Measurements from ENCODE around the gene DACT2.

The DACT2 gene

DNA sequence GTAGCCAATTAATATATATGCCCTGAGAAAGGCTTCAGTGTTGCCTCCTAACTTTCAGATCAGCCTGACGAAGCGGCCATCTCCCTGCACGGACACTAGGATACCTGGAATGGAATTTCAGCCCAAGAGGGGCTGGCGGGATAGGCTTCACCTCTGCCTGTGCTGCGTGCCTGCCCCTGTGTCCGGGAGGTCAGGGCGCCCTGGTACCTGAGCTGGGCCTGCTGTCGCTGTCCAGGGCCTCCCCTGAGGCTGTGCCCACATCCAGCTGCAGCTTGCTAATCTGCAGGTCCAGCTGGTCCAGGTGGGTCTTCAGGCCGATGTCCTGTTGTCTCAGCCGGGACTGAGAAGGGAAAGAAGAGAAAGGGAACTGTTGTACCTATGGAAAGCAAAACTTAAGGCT, 8.6 kb downstream of the DACT2 start:
- no peak for DNase-seq
- no peak overlapping the region for H3K23ac ChIP-seq (ENCODE audit: low read length)
- H4K5ac ChIP-seq (ENCODE audit: low read length): no peak overlapping the region
- no peak overlapping the region for H3K4me3 ChIP-seq (ENCODE audit: low read length)
- no peak overlapping the region for H3K18ac ChIP-seq (ENCODE audit: low read length)
- H2BK5ac ChIP-seq (ENCODE audit: low read length): no peak overlapping the region
- WGBS (ENCODE audit: extremely low coverage, insufficient coverage, low lambda C conversion rate): no CpG with 5 or more reads among the region's 10 CpGs
- H3K27me3 ChIP-seq (ENCODE audit: insufficient read depth, low read length, poor library complexity): no peaks in the 10 kb centered on the region
- H3K4ac ChIP-seq (ENCODE audit: low read depth, low read length): no peak overlapping the region
- no peaks in the 10 kb centered on the region for H3K79me2 ChIP-seq (ENCODE audit: control insufficient read depth, insufficient read depth, low read length)
- no peak overlapping the region for H3K27ac ChIP-seq (ENCODE audit: low read depth, low read length)
- no peak overlapping the region for H4K8ac ChIP-seq (ENCODE audit: low read depth, low read length)
- H3K4me1 ChIP-seq (ENCODE audit: control insufficient read depth, low read depth, low read length): peaks cover 4% of the 10 kb centered on the region
- H2BK15ac ChIP-seq (replicated peaks; ENCODE audit: low read depth): no peak overlapping the region
- no peak overlapping the region for H2BK120ac ChIP-seq (ENCODE audit: low read depth, low read length)
- no peak overlapping the region for H3K56ac ChIP-seq (ENCODE audit: low read length)
- H3K9ac ChIP-seq (ENCODE audit: low read length): no peak overlapping the region
- H3K79me1 ChIP-seq (ENCODE audit: low read length): no peaks in the 10 kb centered on the region
- no peak overlapping the region for H2AK5ac ChIP-seq (ENCODE audit: low read length)
- H3K4me2 ChIP-seq (ENCODE audit: low read length): no peak overlapping the region
- no peaks in the 10 kb centered on the region for H3K36me3 ChIP-seq (ENCODE audit: control insufficient read depth, insufficient read depth, low read length)

DNA sequence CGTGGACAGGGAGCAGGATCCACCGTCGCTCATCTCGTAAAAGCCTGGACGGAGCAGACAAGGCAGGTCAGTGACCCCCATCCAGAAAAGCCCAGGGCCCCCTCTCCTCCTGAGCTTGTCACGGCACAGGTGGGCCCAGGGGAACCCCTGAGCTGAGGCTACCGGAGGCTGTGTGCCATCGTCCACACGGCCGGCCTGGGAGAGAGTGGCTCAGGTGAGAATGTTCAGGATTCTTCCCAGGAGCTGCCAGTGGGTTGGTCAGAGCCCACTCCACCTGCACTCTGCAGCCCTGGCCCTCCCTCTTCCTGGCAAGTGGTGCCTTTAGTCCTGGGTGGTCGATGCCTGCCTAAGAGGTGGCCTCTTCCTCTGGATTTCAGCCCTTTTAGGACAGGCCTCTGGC, 9.2 kb downstream of the DACT2 start:
- no peaks in the 10 kb centered on the region for H3K36me3 ChIP-seq (ENCODE audit: control insufficient read depth, insufficient read depth, low read length)
- H3K27ac ChIP-seq (ENCODE audit: low read depth, low read length): no peak overlapping the region
- WGBS (ENCODE audit: extremely low coverage, insufficient coverage, low lambda C conversion rate): no CpG with 5 or more reads among the region's 11 CpGs

DNA sequence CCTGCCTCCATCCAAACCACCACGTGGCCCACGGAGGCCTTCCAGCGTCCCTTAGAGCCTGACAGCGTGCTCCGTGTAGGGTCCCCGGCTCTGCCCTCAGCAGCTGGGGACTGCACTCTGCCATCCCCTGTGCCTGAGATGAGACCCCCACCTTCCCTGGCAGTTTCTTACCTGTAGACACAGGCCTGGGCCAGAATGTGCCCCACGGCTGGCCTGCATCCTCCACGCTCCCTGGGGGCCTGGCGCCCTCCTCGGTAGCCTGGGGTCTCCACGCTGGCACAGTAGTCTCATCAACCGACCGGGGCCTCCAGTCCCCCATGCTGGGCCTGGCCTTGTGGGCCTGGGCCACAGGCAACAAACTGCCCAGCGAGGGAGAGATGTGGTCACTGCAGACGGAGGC, 9.6 kb downstream of the DACT2 start:
- no peak for DNase-seq
- Histone ChIP-seq H3K79me2 (ENCODE audit: control insufficient read depth, insufficient read depth, low read length) (no peaks in the 10 kb centered on the region), H4K5ac (ENCODE audit: low read length) (no peak overlapping the region), H3K18ac (ENCODE audit: low read length) (no peak overlapping the region), H3K4ac (ENCODE audit: low read depth, low read length) (no peak overlapping the region), H3K4me1 (ENCODE audit: control insufficient read depth, low read depth, low read length) (peaks cover 4% of the 10 kb centered on the region), H3K56ac (ENCODE audit: low read length) (no peak overlapping the region), H2AK5ac (ENCODE audit: low read length) (no peak overlapping the region), H2BK15ac (replicated peaks; ENCODE audit: low read depth) (no peak overlapping the region), H3K9ac (ENCODE audit: low read length) (no peak overlapping the region), H3K23ac (ENCODE audit: low read length) (no peak overlapping the region), H4K8ac (ENCODE audit: low read depth, low read length) (no peak overlapping the region), H3K4me2 (ENCODE audit: low read length) (no peak overlapping the region), H2BK5ac (ENCODE audit: low read length) (no peak overlapping the region), H3K36me3 (ENCODE audit: control insufficient read depth, insufficient read depth, low read length) (no peaks in the 10 kb centered on the region), H3K79me1 (ENCODE audit: low read length) (no peaks in the 10 kb centered on the region), H3K27ac (ENCODE audit: low read depth, low read length) (no peak overlapping the region), H3K4me3 (ENCODE audit: low read length) (no peak overlapping the region), H2BK120ac (ENCODE audit: low read depth, low read length) (no peak overlapping the region), H3K27me3 (ENCODE audit: insufficient read depth, low read length, poor library complexity) (no peaks in the 10 kb centered on the region)
- WGBS (ENCODE audit: extremely low coverage, insufficient coverage, low lambda C conversion rate): no CpG with 5 or more reads among the region's 15 CpGs

More for the DNA sequence above, 9.2 kb downstream of the DACT2 start:
- Histone ChIP-seq H3K27me3 (ENCODE audit: insufficient read depth, low read length, poor library complexity) (no peaks in the 10 kb centered on the region), H2BK120ac (ENCODE audit: low read depth, low read length) (no peak overlapping the region), H3K9ac (ENCODE audit: low read length) (no peak overlapping the region), H3K4ac (ENCODE audit: low read depth, low read length) (no peak overlapping the region), H3K79me1 (ENCODE audit: low read length) (no peaks in the 10 kb centered on the region), H3K23ac (ENCODE audit: low read length) (no peak overlapping the region), H3K4me2 (ENCODE audit: low read length) (no peak overlapping the region), H3K18ac (ENCODE audit: low read length) (no peak overlapping the region), H3K56ac (ENCODE audit: low read length) (no peak overlapping the region), H4K8ac (ENCODE audit: low read depth, low read length) (no peak overlapping the region), H2AK5ac (ENCODE audit: low read length) (no peak overlapping the region), H3K4me1 (ENCODE audit: control insufficient read depth, low read depth, low read length) (peaks cover 4% of the 10 kb centered on the region), H2BK15ac (replicated peaks; ENCODE audit: low read depth) (no peak overlapping the region), H2BK5ac (ENCODE audit: low read length) (no peak overlapping the region), H3K79me2 (ENCODE audit: control insufficient read depth, insufficient read depth, low read length) (no peaks in the 10 kb centered on the region), H3K4me3 (ENCODE audit: low read length) (no peak overlapping the region), H4K5ac (ENCODE audit: low read length) (no peak overlapping the region)
- no peak for DNase-seq

DNA sequence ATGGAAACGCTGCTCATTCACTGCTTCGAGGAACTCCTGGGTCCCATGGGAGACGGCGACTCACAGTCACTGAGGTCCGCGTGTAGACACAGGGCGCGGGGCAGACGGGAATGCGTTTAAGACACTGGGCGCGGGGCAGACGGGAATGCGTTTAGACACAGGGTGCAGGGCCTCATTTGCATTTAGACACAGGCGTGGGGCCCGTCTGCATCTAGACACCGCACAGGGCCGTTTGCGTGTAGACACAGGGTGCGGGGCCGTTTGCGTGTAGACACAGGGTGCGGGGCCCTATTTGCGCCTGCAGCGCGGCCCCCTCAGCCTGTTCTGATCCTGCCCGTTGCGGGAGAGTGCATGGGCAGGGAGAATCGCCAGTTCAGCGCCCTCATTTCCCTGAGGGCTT, 10.4 kb downstream of the DACT2 start:
- DNase-seq: no peak
- H3K36me3 ChIP-seq (ENCODE audit: control insufficient read depth, insufficient read depth, low read length): no peaks in the 10 kb centered on the region
- H2BK120ac ChIP-seq (ENCODE audit: low read depth, low read length): no peak overlapping the region
- no peak overlapping the region for H3K9ac ChIP-seq (ENCODE audit: low read length)
- no peak overlapping the region for H3K4me2 ChIP-seq (ENCODE audit: low read length)
- no peaks in the 10 kb centered on the region for H3K79me2 ChIP-seq (ENCODE audit: control insufficient read depth, insufficient read depth, low read length)
- H3K23ac ChIP-seq (ENCODE audit: low read length): no peak overlapping the region
- no peak overlapping the region for H2AK5ac ChIP-seq (ENCODE audit: low read length)
- no peak overlapping the region for H2BK5ac ChIP-seq (ENCODE audit: low read length)
- H3K79me1 ChIP-seq (ENCODE audit: low read length): no peaks in the 10 kb centered on the region
- no peak overlapping the region for H4K8ac ChIP-seq (ENCODE audit: low read depth, low read length)
- WGBS (ENCODE audit: extremely low coverage, insufficient coverage, low lambda C conversion rate): no CpG with 5 or more reads among the region's 30 CpGs
- no peak overlapping the region for H3K56ac ChIP-seq (ENCODE audit: low read length)
- no peaks in the 10 kb centered on the region for H3K27me3 ChIP-seq (ENCODE audit: insufficient read depth, low read length, poor library complexity)
- H2BK15ac ChIP-seq (replicated peaks; ENCODE audit: low read depth): no peak overlapping the region
- H3K4ac ChIP-seq (ENCODE audit: low read depth, low read length): no peak overlapping the region
- H3K18ac ChIP-seq (ENCODE audit: low read length): no peak overlapping the region
- H4K5ac ChIP-seq (ENCODE audit: low read length): no peak overlapping the region
- H3K4me3 ChIP-seq (ENCODE audit: low read length): no peak overlapping the region
- H3K27ac ChIP-seq (ENCODE audit: low read depth, low read length): no peak overlapping the region
- peaks cover 4% of the 10 kb centered on the region for H3K4me1 ChIP-seq (ENCODE audit: control insufficient read depth, low read depth, low read length)

DNA sequence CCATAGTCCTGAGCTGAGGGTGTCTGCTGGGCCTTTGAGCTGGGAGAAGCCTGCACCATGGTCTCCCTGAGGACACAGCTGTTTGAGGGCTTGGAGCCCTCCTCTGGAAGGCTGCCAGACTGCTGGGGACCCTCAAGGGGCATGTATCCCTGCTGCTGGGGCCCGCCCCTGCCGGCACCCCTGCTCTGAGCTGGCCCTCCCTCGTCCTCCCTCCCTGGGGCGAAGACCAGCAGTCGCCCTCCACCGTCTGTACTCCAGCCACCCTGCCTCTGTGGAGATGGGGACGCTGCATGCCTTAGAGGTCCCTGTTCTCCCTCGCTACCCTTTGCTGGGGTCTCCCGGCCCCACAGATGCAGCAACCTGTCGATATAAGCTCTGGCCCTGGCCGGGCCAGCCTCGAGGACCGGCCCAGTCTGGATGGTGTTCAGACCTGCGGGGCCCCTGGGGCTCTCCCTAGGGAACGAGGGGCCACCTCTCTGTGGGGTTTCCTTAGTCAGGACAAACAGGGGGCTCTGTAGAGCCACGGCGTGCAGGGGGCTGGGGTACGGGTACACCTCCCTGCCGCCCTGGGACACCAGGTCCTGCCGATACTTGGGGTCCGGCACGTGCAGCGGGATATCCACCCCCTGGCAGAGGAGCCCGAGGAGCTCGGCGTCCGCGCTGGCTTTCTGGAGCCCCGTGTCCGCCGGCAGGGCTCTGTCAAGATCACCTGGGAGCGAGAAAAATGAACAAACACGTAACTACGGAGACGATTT, 11.0 kb downstream of the DACT2 start:
- Histone ChIP-seq H2BK5ac (ENCODE audit: low read length) (no peak overlapping the region), H2BK120ac (ENCODE audit: low read depth, low read length) (no peak overlapping the region), H3K56ac (ENCODE audit: low read length) (no peak overlapping the region), H3K23ac (ENCODE audit: low read length) (no peak overlapping the region), H3K4ac (ENCODE audit: low read depth, low read length) (no peak overlapping the region), H3K18ac (ENCODE audit: low read length) (no peak overlapping the region), H3K36me3 (ENCODE audit: control insufficient read depth, insufficient read depth, low read length) (no peaks in the 10 kb centered on the region), H3K79me2 (ENCODE audit: control insufficient read depth, insufficient read depth, low read length) (no peaks in the 10 kb centered on the region), H4K8ac (ENCODE audit: low read depth, low read length) (no peak overlapping the region), H3K9ac (ENCODE audit: low read length) (no peak overlapping the region), H3K4me1 (ENCODE audit: control insufficient read depth, low read depth, low read length) (peaks cover 2% of the 10 kb centered on the region), H3K79me1 (ENCODE audit: low read length) (no peaks in the 10 kb centered on the region), H4K5ac (ENCODE audit: low read length) (no peak overlapping the region), H2BK15ac (replicated peaks; ENCODE audit: low read depth) (no peak overlapping the region), H3K4me2 (ENCODE audit: low read length) (no peak overlapping the region), H3K27me3 (ENCODE audit: insufficient read depth, low read length, poor library complexity) (no peaks in the 10 kb centered on the region), H3K4me3 (ENCODE audit: low read length) (no peak overlapping the region), H2AK5ac (ENCODE audit: low read length) (no peak overlapping the region), H3K27ac (ENCODE audit: low read depth, low read length) (no peak overlapping the region)
- no peak for DNase-seq
- no CpG with 5 or more reads among the region's 35 CpGs for WGBS (ENCODE audit: extremely low coverage, insufficient coverage, low lambda C conversion rate)

DNA sequence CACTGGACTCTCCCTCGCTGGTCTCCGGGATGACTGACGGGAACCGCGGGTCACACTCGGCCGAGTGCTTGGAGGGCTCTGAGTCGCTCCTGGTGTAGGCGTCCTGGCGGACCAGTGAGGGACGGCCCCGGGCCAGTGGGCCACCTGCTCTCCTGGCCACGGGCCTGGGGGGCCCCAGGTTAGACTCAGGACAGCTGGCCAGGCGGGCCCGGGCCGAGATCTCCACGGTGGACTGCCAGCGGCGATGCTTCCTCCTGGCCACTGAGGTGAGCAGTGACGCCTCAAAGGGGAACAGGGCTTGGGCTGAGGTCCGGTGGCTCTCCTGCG, 11.9 kb downstream of the DACT2 start:
- H2BK120ac ChIP-seq (ENCODE audit: low read depth, low read length): no peak overlapping the region
- no peaks in the 10 kb centered on the region for H3K27me3 ChIP-seq (ENCODE audit: insufficient read depth, low read length, poor library complexity)
- no peak overlapping the region for H3K23ac ChIP-seq (ENCODE audit: low read length)
- H2AK5ac ChIP-seq (ENCODE audit: low read length): no peak overlapping the region
- H3K4me3 ChIP-seq (ENCODE audit: low read length): no peak overlapping the region
- no peak overlapping the region for H2BK15ac ChIP-seq (replicated peaks; ENCODE audit: low read depth)
- H4K5ac ChIP-seq (ENCODE audit: low read length): no peak overlapping the region
- no peak overlapping the region for H3K4ac ChIP-seq (ENCODE audit: low read depth, low read length)
- H3K4me2 ChIP-seq (ENCODE audit: low read length): no peak overlapping the region
- H3K36me3 ChIP-seq (ENCODE audit: control insufficient read depth, insufficient read depth, low read length): no peaks in the 10 kb centered on the region
- no peak overlapping the region for H3K18ac ChIP-seq (ENCODE audit: low read length)
- no peaks in the 10 kb centered on the region for H3K79me1 ChIP-seq (ENCODE audit: low read length)
- no peak overlapping the region for H3K56ac ChIP-seq (ENCODE audit: low read length)
- no peaks in the 10 kb centered on the region for H3K79me2 ChIP-seq (ENCODE audit: control insufficient read depth, insufficient read depth, low read length)
- H3K27ac ChIP-seq (ENCODE audit: low read depth, low read length): no peak overlapping the region
- H3K4me1 ChIP-seq (ENCODE audit: control insufficient read depth, low read depth, low read length): no peaks in the 10 kb centered on the region
- WGBS (ENCODE audit: extremely low coverage, insufficient coverage, low lambda C conversion rate): no CpG with 5 or more reads among the region's 22 CpGs
- no peak overlapping the region for H4K8ac ChIP-seq (ENCODE audit: low read depth, low read length)
- no peak overlapping the region for H2BK5ac ChIP-seq (ENCODE audit: low read length)
- DNase-seq: no peak
- no peak overlapping the region for H3K9ac ChIP-seq (ENCODE audit: low read length)

All from mesendoderm (in vitro differentiated cells).